Panc1 (cell line): ENCODE measurements around the gene TANGO2.

Experiments
- CTCF ChIP-seq: fragments of 450-650 bp; IDR thresholded peaks from 2 replicates; pipeline ENCODE4 v1.5.1; 2017; ENCODE audit warnings: mild to moderate bottlenecking
- REST ChIP-seq, 2 experiments: IDR thresholded peaks; 2 replicates each; pipeline ENCODE4 v1.6.1; 2011 to 2012; ENCODE audit warnings: low read depth in 2 of 2, control low read depth in 1 of 2, low read length in 1 of 2, mild to moderate bottlenecking in 1 of 2, moderate library complexity in 1 of 2; ENCODE audit not compliant: insufficient read depth in 1 of 2

GRCh38 chr22:20086101-20086599, 65.2 kb downstream of the TANGO2 start:
- TF ChIP-seq CTCF (no peak), REST (IDR thresholded peaks at IDR 0.05; ENCODE audit: insufficient read depth in 1 of 2, low read depth in 2 of 2, low read length in 1 of 2) (no peak)
